Gastroesophageal sphincter (tissue), 3 donors: ENCODE results near the gene DNAJC1.

Source experiments
- EP300 ChIP-seq: sonication (generic); formaldehyde crosslinking; IDR thresholded peaks from one replicate; pipeline ENCODE4 v1.6.1; 2017; ENCODE audit warnings: antibody characterized with exemption, mild to moderate bottlenecking
- POLR2A ChIP-seq, 2 donors: fragments of 450-650 bp; IDR thresholded peaks; one replicate each; pipeline ENCODE4 v1.6.1; 2017; ENCODE audit warnings: antibody characterized with exemption in 2 of 2, mild to moderate bottlenecking in 2 of 2, moderate library complexity in 1 of 2
- POLR2AphosphoS5 ChIP-seq: sonication (generic); formaldehyde crosslinking; IDR thresholded peaks from one replicate; pipeline ENCODE4 v1.6.1; 2017; ENCODE audit warnings: antibody characterized with exemption
- TF ChIP-seq, protein P1 (sequence below), 4 experiments: fragments of 200-600 bp in 2 of 4; fragments of 450-650 bp in 2 of 4; sonication (generic) in 1 of 4; IDR thresholded peaks; one replicate each; pipeline ENCODE4 v1.5.1; 2017 to 2019; ENCODE audit warnings: antibody characterized with exemption in 4 of 4, mild to moderate bottlenecking in 2 of 4, moderate library complexity in 2 of 4

DNA sequence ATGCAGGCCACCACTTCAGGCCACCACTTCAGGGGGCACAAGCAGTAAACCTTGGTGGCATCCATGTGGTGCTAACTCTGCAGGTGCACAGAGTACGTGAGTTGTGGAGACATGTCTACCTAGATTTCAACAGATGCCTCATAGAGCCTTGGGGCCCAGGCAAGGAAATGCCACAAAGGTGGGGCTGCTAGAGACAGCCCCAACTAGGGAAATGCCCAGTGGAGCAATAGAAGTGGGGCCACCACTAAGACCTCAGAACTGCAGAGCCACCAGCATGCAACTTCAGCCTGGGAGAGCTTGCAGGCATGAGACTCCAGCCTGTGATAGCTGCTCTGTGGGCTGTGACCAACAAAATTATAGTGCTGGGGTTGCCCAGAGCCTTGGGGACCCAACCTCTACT, 107.6 kb downstream of the DNAJC1 start:
- TF ChIP-seq POLR2AphosphoS5, result no peak
- TF ChIP-seq, protein P1, sequence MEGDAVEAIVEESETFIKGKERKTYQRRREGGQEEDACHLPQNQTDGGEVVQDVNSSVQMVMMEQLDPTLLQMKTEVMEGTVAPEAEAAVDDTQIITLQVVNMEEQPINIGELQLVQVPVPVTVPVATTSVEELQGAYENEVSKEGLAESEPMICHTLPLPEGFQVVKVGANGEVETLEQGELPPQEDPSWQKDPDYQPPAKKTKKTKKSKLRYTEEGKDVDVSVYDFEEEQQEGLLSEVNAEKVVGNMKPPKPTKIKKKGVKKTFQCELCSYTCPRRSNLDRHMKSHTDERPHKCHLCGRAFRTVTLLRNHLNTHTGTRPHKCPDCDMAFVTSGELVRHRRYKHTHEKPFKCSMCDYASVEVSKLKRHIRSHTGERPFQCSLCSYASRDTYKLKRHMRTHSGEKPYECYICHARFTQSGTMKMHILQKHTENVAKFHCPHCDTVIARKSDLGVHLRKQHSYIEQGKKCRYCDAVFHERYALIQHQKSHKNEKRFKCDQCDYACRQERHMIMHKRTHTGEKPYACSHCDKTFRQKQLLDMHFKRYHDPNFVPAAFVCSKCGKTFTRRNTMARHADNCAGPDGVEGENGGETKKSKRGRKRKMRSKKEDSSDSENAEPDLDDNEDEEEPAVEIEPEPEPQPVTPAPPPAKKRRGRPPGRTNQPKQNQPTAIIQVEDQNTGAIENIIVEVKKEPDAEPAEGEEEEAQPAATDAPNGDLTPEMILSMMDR (IDR thresholded peaks at IDR 0.05), result no peak
- TF ChIP-seq EP300, result no peak
- TF ChIP-seq POLR2A (IDR thresholded peaks at IDR 0.05), result no peak
